ENCODE measurements around the gene FUZ.

GRCh38 chr19:49767381-49767780 lies 45.7 kb downstream of the FUZ start:
- TF ChIP-seq ZNF274 (IDR thresholded peaks at IDR 0.05; ENCODE audit: borderline replicate concordance, extremely low read depth, low read length) (no peak), CTCF (IDR thresholded peaks at IDR 0.05; ENCODE audit: control extremely low read depth in 1 of 3, insufficient read depth in 1 of 3, low read depth in 1 of 3, low read length in 3 of 3) (no peak), TCF12 (IDR thresholded peaks at IDR 0.05; ENCODE audit: low read depth, low read length) (no peak), POLR2AphosphoS5 (IDR thresholded peaks at IDR 0.05; ENCODE audit: low read depth, low read length) (no peak), POLR2A (IDR thresholded peaks at IDR 0.05; ENCODE audit: control extremely low read depth in 1 of 2, low read depth in 2 of 2, low read length in 2 of 2) (no peak), SIX5 (IDR thresholded peaks at IDR 0.05; ENCODE audit: low read depth, low read length) (no peak), MAX (IDR thresholded peaks at IDR 0.05) (no peak), CBX5 (IDR thresholded peaks at IDR 0.05; ENCODE audit: low read depth, low read length) (no peak)

Measured in H1 (cell line).